Frontal cortex (tissue), 4 donors: ENCODE results near the gene NUDT16L1. TPM values are rescaled to one million over a fixed set of nuclear protein-coding genes. Genes with fewer than 3 reads are reported as not detected.

Source experiments
- DNase-seq, 2 donors: peaks; one replicate each; pipeline ENCODE4 v3.0.0; 2012; ENCODE audit warnings: low spot score in 2 of 2
- FAIRE-seq: peaks from 2 replicates; lab custom pipeline; 2012; peaks lifted over from hg19 to GRCh38; lab: Jason Lieb, UNC
- small RNA-seq: library from RNA; depleted of rRNA; stranded (forward); fragments of <200 nt; gene quantifications from one replicate; pipeline ENCODE3, GENCODE V24; 2014
- total RNA-seq: library from RNA; depleted of rRNA; stranded (reverse); fragments of >200 nt; gene quantifications from one replicate; pipeline ENCODE4 v1.2.3, GENCODE V29; 2014
- donor health status: control.
- donor health status: control.
- donor health status: control.

The NUDT16L1 gene
- total RNA-seq, 1 donor from 2014 or later, result 34.6 TPM

GRCh38 chr16:4743226-4743878 lies 50.0 kb downstream of the NUDT16L1 start:
- DNase-seq, result no peak

DNA sequence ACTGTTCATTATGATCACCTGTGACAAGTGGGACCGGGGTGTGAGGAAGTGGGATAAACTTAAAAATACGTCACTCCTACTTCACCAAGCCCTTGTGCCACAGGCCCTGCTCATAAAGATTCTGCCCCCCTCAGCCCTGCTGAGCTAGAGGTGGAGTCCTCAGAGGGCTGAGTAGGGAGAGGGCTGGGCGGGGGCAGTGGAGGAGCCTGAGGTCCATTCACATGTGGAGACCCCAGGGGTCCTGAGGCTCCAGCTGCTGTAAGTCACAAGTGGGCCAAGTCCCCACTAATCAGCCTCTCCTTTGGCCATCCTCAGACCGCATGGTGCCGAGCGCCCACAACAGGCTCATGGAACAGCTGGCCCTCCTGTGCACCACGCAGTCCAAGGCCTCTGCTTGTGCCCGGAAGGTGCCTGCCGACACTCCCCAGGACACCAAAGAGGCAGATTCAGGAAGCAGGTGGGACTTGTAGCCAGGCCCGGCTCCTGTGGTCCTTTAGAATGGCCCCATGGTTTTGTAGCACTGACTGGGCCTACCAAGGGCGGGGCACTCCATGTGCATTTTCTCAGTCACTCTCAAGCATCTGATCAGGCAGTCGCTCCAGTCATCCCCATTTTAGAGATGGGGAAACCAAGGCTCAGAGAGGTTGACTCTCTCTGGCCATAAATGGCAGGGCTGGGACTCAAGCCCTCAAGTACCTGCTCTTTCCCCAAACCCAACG lies 51.4 kb downstream of the NUDT16L1 start:
- DNase-seq (no peak), FAIRE-seq (no peak)

More at GRCh38 chr16:4743226-4743878, 50.0 kb downstream of the NUDT16L1 start:
- no peak for FAIRE-seq

- DNase-seq (no peak), FAIRE-seq (no peak)
Measured at GRCh38 chr16:4745274-4745569, 51.9 kb downstream of the NUDT16L1 start.

Small RNA genes within 50 kb of the gene (small RNA-seq; reads per million reads assigned to genes)
- gene MIR6769A, result not detected

Other genes starting within 250 kb of the NUDT16L1 start
- gene NMRAL1, start 218.9 kb upstream of the NUDT16L1 start, total RNA-seq, result 62.0 TPM
- gene HMOX2, start 217.2 kb upstream of the NUDT16L1 start, total RNA-seq, result 39.5 TPM
- 9.8 TPM for gene CDIP1, start 154.8 kb upstream of the NUDT16L1 start, total RNA-seq
- 0.41 TPM for gene C16orf96, start 137.2 kb upstream of the NUDT16L1 start, total RNA-seq
- gene UBALD1, start 78.7 kb upstream of the NUDT16L1 start, total RNA-seq, result 1.6 TPM
- gene MGRN1, start 68.7 kb upstream of the NUDT16L1 start, total RNA-seq, result 33.4 TPM
- 26.1 TPM for gene ANKS3, start 40.7 kb downstream of the NUDT16L1 start, total RNA-seq
- gene DNAAF8, start 41.0 kb downstream of the NUDT16L1 start, total RNA-seq, result 1.2 TPM
- 7.7 TPM for gene ZNF500, start 73.6 kb downstream of the NUDT16L1 start, total RNA-seq
- not detected for gene SEPTIN12, start 94.8 kb downstream of the NUDT16L1 start, total RNA-seq
- not detected for gene SMIM22, start 101.8 kb downstream of the NUDT16L1 start, total RNA-seq
- gene ROGDI, start 109.1 kb downstream of the NUDT16L1 start, total RNA-seq, result 45.7 TPM
- gene GLYR1, start 153.7 kb downstream of the NUDT16L1 start, total RNA-seq, result 66.4 TPM
- gene UBN1, start 153.9 kb downstream of the NUDT16L1 start, total RNA-seq, result 12.2 TPM
- gene PPL, start 243.6 kb downstream of the NUDT16L1 start, total RNA-seq, result 0.82 TPM